DOHH2 (cell line): ENCODE results near the gene PCYT1A.

Experiments
- CTCF ChIP-seq: fragments of 200-600 bp; sonication (generic); IDR thresholded peaks from one replicate; pipeline ENCODE4 v1.5.1; 2014; ENCODE audit warnings: antibody characterized with exemption, mild to moderate bottlenecking, low read depth, low read length; ENCODE audit not compliant: poor library complexity, severe bottlenecking
- EZH2phosphoT487 ChIP-seq: fragments of 200-600 bp; sonication (generic); IDR thresholded peaks from 2 replicates; pipeline ENCODE4 v1.6.1; 2017; ENCODE audit warnings: borderline replicate concordance, mild to moderate bottlenecking, antibody characterized with exemption, low read length, moderate library complexity, mixed read lengths

- no peak for TF ChIP-seq CTCF
- TF ChIP-seq EZH2phosphoT487: no peak
Measured at GRCh38 chr3:196210673-196211556, 76.6 kb downstream of the PCYT1A start, which contains the start of gene ZDHHC19.
